Stromal cell of bone marrow (primary cell): ENCODE measurements around the gene METTL25.

Source experiments
- DNase-seq: peaks from one replicate; pipeline ENCODE4 v3.0.0-alpha.2; 2012; ENCODE audit warnings: low read depth

METTL25 gene

DNA sequence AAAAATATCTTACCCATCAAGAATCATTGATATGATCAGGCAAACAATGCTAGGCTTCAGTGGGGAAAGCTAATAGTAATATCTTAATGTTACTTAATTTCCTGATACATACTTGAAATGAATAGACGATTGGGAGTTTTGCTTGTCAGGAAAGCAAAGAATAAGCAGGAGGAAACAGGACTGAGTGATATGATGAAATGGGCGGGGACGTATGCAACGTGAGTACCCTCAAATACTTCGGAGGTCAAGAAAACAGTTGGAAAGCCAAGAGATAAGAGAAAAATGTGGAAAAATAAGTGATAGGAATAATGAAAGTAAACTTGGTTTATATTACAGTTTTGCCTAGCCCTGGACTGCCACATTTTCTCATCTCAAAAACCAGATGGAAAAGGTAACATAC is 49.2 kb downstream of the METTL25 start:
- no peak for DNase-seq

DNA sequence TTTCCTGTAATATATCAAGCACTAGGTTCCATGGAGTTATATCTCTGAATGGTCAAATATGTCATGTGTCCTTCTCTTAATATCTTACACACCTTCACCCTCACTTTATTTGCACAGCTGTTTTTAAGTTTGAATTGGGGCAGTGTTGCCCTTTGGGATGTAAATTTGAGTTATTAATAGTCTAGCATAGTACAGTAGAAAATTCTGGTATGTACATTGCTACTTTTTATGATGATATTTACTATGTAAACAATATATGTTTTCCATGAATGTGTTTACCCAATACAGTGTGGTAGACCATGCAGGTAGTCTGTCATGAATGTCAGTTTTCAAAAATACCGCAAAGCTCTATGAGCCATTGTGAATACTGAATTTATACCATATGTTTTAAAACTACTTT is 50.5 kb downstream of the METTL25 start:
- DNase-seq: no peak

DNA sequence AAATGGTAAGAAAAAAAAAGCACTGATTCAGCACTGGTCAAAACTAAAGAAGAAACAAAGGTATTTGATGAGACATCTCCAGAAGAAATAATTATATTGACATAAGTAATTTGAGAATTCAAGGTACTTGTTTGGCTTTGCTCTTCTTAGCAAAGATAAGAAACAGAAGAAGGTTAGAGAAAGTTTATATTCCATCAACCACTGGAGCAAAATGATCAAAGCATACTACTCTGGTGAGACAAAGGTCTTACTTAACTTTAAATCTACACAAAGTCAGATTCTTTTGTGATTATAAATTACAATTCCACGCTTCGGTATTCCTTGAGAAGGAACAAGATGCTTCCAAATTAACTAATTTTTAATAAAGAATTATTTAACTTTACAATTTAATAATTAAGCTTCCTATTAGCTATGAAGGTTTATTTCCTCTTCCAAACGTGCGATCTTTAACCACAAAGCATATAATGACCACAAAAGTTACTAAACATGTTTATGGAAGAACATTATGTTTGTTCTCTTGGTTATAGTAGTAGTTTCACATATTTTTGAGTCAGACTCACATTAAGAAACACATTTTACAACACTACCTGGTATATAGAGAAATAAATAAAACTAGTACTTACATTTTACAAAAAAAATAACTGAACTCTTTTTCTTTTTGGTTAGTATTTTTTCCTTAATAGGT is 53.4 kb downstream of the METTL25 start:
- no peak for DNase-seq

DNA sequence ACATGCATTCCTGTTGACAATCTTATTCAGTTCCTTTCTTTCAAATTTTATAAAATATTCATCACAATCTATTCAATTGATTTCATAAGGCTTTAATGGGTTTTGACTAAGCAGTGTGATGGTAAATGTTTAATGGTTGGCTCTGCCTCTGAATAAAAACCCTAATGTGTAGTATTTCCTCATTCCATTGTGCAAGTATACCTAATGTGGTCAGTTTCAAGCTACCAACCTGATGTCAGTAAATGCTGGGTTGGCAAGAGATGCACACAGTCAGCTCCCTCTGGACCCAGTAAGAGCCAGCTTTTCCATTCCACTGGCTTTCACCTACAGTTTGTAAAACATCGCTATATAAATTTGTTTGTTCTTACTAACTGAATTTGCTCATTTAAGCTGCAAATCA is 53.9 kb downstream of the METTL25 start:
- DNase-seq: no peak

DNA sequence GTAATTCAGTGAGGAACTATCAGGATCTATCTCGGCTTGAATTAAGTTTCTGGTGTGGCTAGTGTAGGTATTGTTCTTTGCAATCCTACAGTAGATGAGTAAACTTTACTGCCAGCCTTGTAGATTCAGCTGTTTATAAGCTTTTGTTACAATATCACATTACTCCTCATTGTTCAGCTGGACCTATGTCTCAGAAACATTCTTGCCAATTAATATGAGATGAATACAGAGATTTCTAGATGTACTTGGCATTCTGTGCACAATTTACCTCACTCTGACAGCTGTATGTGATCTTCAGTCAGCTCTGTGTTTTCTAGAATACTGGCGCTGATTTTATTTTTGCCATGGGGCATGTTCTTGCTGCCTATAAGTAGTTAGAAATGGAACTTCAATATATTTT is 55.7 kb downstream of the METTL25 start:
- DNase-seq: no peak

DNA sequence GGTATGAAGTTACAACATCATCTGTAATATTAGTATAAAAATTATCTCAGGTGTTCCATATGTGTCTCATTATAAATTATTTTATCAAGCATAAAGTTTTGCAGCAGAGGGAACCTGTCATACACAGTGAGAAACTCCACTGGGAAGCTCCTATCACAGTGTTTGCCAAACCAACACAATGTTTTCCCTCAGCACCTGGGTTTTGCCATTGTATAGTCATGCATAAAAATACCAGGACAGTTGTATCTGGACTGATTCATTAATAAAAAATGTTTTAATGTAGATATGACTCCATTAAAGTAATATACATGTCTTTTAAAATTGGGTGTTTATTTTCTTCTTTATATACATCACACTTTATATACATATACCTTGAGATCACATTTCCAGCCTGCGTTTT is 56.6 kb downstream of the METTL25 start:
- DNase-seq: no peak

DNA sequence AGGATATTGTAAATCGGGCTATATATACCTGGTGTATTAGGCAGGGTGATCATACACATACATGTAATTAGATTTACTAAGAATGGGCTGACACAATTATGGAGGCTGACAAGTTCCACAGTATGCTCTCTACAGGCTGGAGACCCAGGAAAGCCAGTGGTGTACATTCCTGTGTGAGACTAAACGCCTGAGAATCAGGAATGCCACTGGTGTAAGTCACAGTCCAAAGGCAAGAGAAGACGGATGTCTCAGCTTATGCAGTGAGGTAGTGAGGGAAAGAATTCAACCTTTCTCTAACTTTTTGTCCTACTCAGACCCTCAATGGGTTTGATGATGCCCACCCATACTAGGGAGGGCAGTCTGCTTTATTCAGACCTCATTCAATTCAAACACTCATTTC is 57.1 kb downstream of the METTL25 start:
- no peak for DNase-seq

DNA sequence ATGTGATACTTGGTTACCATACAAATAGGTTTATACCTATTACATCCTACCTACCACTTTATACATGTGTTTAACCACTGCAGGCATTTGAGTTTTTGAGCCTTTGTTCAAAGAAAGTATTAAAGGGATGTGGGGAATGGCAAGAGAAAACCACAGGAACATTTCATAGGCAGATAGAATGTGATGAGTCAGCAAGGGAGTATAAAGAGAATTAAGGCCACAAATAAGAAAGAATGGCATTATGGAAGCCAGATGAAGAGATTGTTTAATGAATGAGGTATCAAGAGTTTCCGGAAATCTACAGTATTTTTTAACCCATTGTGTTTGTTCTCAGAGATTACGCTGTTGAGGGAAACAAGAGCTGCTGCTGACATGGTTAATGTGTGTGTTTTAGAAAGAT is 66.9 kb downstream of the METTL25 start:
- peak; percentile 3 for DNase-seq

DNA sequence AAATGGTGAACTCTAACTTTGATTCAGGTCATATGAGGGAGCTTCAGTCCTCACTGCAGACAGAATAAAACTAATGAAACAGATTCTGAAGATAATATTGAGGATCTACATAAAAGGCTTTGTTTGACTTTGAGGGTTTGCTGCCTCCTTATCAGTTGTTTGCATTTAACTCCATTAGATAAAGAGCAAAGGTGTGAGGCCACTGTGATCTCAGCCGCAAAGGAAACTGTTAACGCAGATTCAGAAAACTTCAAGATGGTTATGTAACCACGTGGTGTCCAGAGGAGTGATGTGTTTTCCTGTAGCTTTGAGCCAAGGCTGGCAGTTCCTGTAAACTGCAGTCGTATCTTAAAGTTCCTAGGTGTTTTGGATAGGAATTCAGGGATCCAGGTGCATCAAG is 67.8 kb downstream of the METTL25 start:
- no peak for DNase-seq

DNA sequence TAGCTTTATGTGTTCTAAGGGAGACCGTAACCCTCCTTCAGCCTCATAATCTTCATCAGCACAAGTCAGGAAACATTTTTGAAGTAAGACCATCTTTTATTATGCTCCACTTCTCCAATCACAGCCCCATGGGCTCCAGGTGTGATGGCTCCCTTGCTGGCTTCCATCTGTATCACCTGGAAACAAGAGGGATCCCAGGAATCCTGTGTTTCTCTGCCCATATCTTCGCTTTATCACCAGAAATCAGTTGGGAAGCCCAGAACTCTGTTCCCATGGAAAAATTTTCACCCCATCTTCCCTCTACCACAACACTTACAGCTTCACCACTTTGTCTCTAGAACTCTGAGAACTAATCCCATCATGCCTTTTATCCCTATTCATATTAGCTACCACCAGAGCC is 68.3 kb downstream of the METTL25 start:
- DNase-seq: no peak

DNA sequence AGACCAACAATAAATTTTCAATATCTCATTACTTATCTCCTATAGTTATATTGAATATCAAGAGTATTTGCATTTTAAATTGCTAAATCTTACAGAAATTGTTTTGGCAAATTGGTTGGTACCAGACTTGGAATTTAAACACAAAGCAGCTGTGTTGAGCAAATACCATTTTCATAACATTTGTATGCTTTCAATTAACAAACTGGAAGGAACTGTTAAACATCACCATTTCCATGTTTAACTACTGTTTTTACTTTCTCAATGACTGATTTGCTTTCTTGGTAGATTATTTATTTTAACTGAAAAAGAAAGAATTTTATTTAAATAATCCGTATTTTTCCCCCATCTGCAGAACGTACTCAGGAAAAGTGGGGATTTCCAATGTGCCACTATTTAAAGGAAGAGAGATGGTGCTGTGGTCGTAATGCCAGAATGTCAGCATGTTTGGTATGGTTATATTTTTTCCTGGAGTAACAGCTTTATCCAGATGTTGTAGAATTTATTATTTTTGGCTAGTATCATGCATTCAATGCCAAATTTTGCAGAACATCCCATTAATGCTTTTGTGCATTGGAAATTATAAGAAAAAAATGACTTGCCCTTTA is 72.3 kb downstream of the METTL25 start:
- no peak for DNase-seq

DNA sequence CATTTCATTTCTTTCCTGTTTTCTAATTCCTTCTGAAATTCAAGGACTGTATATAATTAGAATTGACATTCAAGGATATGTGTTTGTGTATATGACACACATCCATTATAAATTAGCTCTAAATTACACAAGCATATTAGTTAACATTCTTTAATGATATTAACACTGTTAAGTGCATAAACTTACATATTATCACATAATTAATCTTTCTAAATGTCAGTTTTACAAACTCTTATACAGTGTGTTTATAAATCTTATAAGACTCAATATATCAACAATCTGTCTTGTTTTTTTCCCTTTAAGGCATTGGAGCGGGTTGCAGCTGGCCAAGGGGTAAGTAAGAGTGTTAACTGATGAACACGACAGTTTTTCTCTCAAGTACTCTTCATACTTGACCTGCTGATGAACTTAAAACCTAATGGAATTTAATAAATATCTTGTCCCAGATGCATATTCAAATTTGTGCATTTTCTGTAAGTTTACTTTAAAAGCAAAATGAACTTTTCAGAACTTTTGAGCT is 76.1 kb downstream of the METTL25 start:
- DNase-seq: no peak

DNA sequence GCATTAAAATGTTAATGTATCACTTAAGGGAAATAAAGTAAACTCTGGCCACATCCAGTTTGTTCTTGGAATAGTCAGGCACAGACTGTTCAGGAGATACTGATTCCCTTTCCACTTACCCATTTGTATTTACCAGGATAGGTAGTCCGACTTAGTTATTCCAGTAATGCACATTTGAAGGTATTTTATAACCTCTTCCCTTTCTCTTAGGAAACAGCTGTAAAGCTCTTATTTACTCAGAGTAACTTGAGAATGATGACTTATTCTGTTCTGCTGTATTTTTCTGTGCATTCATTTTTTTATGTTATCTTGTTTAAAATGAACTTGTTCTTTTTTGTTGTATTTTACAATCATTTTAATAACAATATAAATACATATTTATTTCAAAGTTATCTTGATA is 78.0 kb downstream of the METTL25 start:
- no peak for DNase-seq

DNA sequence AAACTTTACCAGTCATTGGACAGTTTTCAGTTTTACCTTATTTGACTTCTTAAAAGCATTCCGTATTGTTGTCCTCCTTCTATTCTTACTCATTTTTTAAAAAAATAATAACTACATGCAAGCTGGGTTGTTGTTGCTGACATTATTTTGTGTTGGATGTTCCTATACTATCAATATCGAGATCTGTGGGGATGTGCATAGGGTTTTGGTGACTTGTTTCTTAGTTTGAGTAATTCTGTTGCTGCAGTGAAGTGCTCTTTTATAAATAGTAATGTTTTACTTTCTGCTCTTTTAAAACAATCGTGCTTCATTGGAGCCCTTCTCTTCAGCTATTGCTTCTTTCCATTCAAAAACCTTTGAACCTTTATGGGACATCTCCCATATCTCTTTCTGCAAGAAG is 79.4 kb downstream of the METTL25 start:
- DNase-seq: no peak

DNA sequence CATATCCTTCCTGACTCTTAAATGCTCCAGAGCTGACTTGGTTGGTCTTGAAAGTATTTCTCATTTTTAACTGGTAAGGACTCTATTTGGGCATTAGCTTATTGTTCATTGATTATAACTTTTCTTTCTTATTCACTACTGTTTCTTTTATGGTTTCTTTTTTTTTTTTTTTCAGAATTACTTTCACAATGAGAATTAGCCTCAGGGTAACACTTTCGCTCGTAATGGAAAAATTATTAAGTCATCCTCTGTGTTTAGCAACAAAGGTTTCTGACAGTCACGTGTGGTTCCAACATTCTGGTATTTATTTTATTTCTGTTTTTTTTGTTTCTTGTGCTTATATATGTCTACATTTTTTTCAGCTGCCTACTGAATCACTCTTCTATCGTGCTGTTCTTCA is 80.0 kb downstream of the METTL25 start:
- DNase-seq: no peak

DNA sequence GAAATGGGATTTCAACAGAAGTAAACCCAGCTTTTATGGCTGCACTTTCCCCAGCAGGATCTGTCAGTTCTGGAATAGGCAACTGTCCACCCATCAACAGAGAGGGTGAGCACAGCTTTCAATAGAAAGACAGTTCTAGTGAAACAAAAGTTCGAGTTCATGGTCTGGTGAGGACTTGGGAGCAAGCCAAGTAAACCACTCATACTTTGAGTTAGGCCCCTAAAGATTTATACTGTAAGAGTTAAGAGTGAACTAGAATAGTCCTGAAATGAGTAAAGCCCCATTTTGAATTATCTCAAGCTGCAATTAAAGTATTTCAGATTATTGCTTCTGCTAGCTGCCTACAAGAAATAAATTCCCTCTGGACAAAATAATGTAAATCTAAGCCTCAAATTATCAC is 82.6 kb downstream of the METTL25 start:
- DNase-seq: no peak

DNA sequence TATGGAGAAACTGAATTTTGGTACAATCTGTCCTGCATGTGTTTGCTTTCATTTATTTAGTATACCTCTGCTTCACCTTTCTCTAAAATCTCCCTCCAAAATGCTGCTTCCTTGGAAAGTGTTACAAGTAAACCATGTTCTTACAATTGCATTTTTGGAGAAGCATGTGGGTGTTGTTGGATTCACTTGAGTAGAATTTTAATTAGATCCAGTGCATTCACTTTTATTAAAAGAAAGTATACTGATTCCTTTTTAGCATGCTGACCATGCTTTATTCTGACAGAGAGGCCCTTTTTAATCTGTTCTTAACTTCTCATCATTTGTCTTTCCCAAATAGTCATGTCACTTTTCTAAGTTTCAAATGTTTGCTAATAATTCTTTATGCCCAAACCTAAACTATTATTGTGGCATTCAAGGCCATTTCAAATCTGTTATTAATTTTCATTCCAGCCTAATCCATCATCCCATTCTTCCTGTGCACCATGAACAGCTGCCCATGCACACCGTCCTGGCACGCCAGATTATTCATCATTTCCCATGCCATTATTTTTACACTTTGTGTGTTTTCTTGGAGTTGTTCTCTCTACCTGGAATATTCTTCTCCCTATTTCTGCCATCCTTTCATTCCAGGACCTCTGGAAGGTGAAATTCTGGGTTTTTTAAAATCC is 90.7 kb downstream of the METTL25 start:
- no peak for DNase-seq

DNA sequence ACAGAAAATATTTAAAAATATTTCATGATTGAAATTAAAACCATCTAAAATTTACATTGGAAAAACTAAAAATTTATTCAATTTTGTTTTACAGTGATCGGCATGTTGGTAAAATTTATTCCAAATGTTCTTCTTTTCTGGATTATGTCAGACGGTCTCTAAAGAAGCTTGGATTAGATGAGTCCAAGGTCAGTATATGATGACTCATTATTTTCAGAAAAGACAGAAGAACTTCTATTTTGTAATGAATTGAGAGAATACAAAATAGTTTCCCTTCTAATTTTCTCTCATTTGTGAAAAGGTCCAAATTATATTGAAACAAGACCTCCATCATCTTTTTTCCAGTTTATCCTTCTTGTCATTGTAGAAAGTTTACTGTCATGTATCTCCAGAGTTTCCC is 98.3 kb downstream of the METTL25 start:
- no peak for DNase-seq

DNA sequence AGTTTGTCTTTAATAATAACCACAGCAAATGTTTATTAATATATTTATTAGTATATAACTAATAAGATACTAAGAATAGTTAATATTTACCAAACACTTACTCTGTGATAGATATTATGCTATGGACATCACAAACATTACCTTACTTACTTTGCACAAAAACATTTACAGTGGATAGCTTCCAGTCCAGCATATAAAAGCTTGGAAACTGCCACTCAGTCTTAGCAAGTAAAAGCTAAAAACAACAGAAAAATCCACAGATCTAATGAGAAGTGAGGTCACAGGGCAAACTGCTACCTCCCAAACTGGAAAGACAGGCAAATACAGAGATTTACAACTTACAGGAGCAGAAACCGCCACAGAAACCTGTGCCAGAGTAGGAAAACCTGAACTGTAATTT is 99.8 kb downstream of the METTL25 start:
- no peak for DNase-seq

DNA sequence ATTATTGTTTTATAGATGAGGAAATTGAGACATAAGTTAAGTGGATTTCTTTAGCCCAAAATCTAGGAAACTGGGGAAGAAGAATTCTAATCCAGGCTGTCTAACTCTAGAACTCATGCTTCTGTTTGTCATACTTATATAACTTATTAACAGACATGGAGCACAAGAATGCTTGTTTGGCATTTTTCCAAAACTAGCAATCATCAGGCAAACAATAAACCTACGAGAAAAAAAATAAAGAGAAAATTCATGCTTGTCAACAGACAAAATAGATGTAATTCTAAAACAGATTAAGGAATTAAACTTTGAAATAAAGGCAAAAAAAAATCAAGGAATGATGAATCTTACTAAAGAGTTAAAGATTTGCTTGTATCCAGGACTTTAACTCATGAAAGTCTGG is 103.1 kb downstream of the METTL25 start:
- DNase-seq: no peak

DNA sequence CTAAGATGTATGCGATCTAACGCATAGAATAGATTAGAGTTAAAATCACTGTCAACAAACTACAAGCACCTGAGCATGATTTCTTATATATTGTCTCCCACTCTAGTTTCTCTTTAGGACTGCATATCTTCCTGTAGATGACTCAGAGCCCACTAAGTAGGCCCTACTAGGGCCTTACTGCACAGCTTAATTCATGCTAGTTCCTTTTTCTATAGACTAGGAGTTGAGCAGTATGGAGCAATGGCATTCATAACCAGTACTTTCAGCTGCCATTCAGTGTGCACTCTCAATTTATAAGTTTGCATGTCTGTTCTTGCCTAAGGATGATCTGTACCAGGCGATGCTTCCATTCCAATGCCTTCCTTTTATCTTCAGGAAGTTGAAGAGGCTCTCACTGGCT is 103.5 kb downstream of the METTL25 start:
- DNase-seq: no peak

DNA sequence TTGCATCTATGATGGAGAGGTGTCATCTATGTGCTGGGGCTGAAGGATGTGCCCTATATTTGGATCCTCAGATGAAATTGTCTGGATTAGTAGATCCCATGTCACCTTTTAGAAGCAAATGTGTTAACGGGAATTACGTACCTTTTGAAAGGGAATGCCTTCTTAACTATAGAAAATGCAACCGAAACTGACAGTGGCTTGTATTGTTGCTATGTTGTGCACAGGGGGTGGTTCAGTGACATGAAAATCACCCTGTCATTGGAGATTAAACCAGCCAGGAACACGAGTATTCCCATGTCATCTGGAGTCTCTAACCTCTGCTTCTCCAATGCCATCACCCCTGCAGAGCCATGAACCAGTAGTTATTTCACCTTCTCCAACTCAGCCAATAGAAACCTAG is 110.2 kb downstream of the METTL25 start:
- DNase-seq: no peak

DNA sequence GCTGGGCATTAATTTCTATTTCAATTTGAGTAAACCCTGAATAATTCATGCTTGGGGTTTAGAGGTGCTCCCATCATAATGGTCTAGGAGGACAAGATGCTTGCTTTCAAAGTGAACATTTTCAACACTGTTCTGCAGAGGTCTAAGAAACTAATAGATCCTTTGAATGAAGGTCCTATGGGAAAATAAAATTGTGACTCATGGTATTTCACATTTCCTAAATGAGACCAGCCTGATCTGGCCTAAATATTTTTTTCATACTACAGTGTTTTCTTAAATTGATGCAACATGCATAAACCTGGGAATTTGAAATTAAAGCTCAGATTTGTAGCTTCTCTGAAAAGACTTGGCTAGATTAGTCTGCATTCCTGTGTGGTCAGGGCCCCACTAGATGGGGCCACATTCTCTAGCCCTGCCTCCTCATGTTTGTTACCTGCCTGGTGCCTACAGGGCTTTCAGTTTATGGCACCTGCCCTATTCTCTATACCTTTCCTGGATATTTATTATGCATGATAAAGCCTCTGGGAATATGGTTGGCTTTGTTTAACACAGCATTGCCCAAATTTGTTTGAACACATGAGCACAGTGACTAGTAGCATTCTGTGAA is 112.7 kb downstream of the METTL25 start:
- peak; percentile 29 for DNase-seq
